ENCODE data around the gene ADARB1. TPM values are rescaled to one million over a fixed set of nuclear protein-coding genes. Genes with fewer than 3 reads are reported as not detected.

Gene ADARB1
- total and polyA plus RNA-seq, 4 experiments from 2014 or later = 4.6 to 50.0 (median 30.9) TPM

DNA sequence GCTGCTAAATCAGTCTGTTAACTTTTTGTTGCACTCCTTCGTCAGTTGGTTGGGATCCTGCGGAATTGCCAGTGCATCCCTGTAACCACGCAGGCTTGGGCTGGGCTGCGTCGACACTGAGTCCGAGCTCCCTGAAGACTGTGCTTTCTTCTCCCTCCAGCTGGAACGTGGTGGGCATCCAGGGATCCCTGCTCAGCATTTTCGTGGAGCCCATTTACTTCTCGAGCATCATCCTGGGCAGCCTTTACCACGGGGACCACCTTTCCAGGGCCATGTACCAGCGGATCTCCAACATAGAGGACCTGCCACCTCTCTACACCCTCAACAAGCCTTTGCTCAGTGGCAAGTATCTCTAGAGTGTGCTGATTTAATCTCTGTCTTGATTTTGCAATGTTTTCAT is 130.0 kb downstream of the ADARB1 start:
- ChIA-PET POLR2A (ENCODE audit: partially characterized antibody) (no interaction called here), CTCF (ENCODE audit: partially characterized antibody) (no interaction called here)
- no peak overlapping the region for H3K4me3 Mint-ChIP-seq
- intact Hi-C loops (cut with micrococcal nuclease) = no loop called here
- H3K27ac Mint-ChIP-seq = peak overlapping the region in 4 of 7 donors; percentile 46 to 80 (median 60)
- peaks cover 11 to 34% (median 24%) of the 10 kb centered on the region in 4 donors for H3K4me1 Mint-ChIP-seq
- no peak for DNase-seq
- H3K27me3 ChIP-seq (ENCODE audit: insufficient read depth, low read length) = no peaks in the 10 kb centered on the region
- no peak overlapping the region for H3K4me3 ChIP-seq (ENCODE audit: low read length in 2 of 2)
- H3K36me3 ChIP-seq (ENCODE audit: insufficient read depth, low read length) = peaks cover 22% of the 10 kb centered on the region
- no peaks in the 10 kb centered on the region for H3K9me3 Mint-ChIP-seq
- H3K27ac ChIP-seq (ENCODE audit: low read depth, low read length) = no peak overlapping the region
- H3K36me3 Mint-ChIP-seq = peaks cover 39 to 56% of the 10 kb centered on the region in 2 donors
- no peaks in the 10 kb centered on the region for H3K27me3 Mint-ChIP-seq
- no peaks in the 10 kb centered on the region for H3K9me3 ChIP-seq (ENCODE audit: control insufficient read depth in 1 of 2, low read length in 2 of 2)
- H3K4me1 ChIP-seq (ENCODE audit: insufficient read depth, low read length) = peaks cover 23% of the 10 kb centered on the region

DNA sequence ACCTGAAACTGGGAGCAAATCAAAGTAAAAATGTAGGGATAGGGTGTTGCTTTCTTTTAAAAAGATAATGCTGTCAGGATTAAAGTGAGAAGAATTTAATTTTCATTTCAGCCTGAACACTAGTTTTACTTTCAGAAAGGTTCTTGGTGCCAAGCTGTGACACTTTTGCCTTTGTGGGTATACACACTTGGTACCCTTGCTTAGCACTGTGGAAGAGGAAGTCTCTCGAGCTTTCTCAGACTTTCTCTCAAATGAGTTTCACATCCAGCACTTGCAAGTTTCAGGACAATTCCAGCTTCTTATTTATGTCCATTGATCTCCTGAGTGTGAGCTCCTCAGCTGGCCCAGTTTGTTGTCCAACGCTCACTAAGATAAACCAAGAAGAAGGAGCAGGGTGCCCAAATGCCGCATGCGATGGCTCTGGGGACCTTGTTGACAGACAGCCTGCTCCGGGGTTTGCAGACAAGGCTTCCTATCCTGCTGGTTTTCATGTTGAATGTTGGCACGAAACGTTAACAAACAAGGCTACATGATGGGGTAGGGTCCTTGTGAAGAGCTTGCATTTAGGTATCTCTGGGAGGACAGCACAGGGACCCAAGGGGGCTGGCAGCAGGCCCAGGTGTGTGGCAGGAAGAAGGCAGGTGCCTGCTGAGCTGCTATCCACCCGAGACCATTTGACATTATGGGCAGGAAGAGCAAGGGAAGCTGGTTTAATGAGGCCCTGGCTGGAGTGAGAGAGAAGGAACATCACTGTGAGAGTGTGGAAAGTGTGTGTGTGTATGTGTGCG is 133.7 kb downstream of the ADARB1 start:
- no peak for DNase-seq
- peaks cover 7 to 21% (median 19%) of the 10 kb centered on the region in 4 donors for H3K4me1 Mint-ChIP-seq
- H3K27me3 Mint-ChIP-seq = no peaks in the 10 kb centered on the region
- ChIA-PET POLR2A (ENCODE audit: partially characterized antibody) (interaction anchor here (1.0 to 1.1 kb wide), 2 partner anchors 17 to 80 kb away, joined by 3 read pairs; partner anchors contain the start of gene POFUT2), CTCF (ENCODE audit: partially characterized antibody) (interaction anchor here (1.1 to 1.3 kb wide), 3 partner anchors 9 to 29 kb away, joined by 3 read pairs; no protein-coding TSS in a partner anchor)
- intact Hi-C loops (cut with micrococcal nuclease) = no loop called here
- no peak overlapping the region for H3K27ac ChIP-seq (ENCODE audit: low read depth, low read length)
- H3K9me3 ChIP-seq (ENCODE audit: control insufficient read depth in 1 of 2, low read length in 2 of 2) = no peaks in the 10 kb centered on the region
- H3K36me3 ChIP-seq (ENCODE audit: insufficient read depth, low read length) = peaks cover 29% of the 10 kb centered on the region
- H3K27me3 ChIP-seq (ENCODE audit: insufficient read depth, low read length) = no peaks in the 10 kb centered on the region
- no peak overlapping the region for H3K4me3 ChIP-seq (ENCODE audit: low read length in 2 of 2)
- H3K4me3 Mint-ChIP-seq = peak overlapping the region in 1 of 8 donors; percentile 12
- H3K9me3 Mint-ChIP-seq = no peaks in the 10 kb centered on the region
- peak overlapping the region; percentile 7 to 83 (median 53) for H3K27ac Mint-ChIP-seq
- H3K4me1 ChIP-seq (ENCODE audit: insufficient read depth, low read length) = peaks cover 10% of the 10 kb centered on the region
- peaks cover 48 to 69% of the 10 kb centered on the region in 2 donors for H3K36me3 Mint-ChIP-seq

DNA sequence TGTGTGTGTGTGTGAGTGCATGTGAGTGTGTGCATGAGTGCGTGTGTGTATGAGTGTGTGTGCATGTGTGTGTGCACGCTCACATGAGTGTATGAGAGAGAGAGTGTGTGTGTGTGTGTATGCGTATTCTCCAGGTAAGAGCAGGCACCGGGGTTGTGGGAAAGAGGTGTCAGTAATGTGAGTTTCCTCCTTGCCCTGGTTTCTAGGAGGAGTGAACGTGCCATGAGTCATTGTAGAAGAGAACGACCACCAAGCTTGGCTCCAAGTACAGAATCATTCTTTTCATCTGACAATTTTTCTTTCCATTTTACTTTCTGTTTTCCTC is 134.2 kb downstream of the ADARB1 start:
- ChIA-PET POLR2A (ENCODE audit: partially characterized antibody) (interaction anchor here (1.0 kb wide), 1 partner anchor 79 kb away, joined by 3 read pairs; the partner anchor contains the start of gene POFUT2), CTCF (ENCODE audit: partially characterized antibody) (interaction anchor here (1.1 to 1.3 kb wide), 3 partner anchors 10 to 28 kb away, joined by 3 read pairs; no protein-coding TSS in a partner anchor)
- Histone ChIP-seq H3K4me1 (ENCODE audit: insufficient read depth, low read length) (peaks cover 10% of the 10 kb centered on the region), H3K36me3 (ENCODE audit: insufficient read depth, low read length) (peaks cover 25% of the 10 kb centered on the region), H3K27me3 (ENCODE audit: insufficient read depth, low read length) (no peaks in the 10 kb centered on the region), H3K27ac (ENCODE audit: low read depth, low read length) (no peak overlapping the region), H3K9me3 (ENCODE audit: control insufficient read depth in 1 of 2, low read length in 2 of 2) (no peaks in the 10 kb centered on the region), H3K4me3 (ENCODE audit: low read length in 2 of 2) (no peak overlapping the region)
- H3K4me1 Mint-ChIP-seq = peaks cover 7 to 21% (median 17%) of the 10 kb centered on the region in 4 donors
- no peaks in the 10 kb centered on the region for H3K9me3 Mint-ChIP-seq
- intact Hi-C loops (cut with micrococcal nuclease) = no loop called here
- H3K4me3 Mint-ChIP-seq = no peak overlapping the region
- H3K27me3 Mint-ChIP-seq = no peaks in the 10 kb centered on the region
- H3K27ac Mint-ChIP-seq = peak overlapping the region in 5 of 7 donors; percentile 7 to 77 (median 53)
- DNase-seq = peak in 1 of 5 donors; percentile 43
- H3K36me3 Mint-ChIP-seq = peaks cover 48 to 66% of the 10 kb centered on the region in 2 donors

DNA sequence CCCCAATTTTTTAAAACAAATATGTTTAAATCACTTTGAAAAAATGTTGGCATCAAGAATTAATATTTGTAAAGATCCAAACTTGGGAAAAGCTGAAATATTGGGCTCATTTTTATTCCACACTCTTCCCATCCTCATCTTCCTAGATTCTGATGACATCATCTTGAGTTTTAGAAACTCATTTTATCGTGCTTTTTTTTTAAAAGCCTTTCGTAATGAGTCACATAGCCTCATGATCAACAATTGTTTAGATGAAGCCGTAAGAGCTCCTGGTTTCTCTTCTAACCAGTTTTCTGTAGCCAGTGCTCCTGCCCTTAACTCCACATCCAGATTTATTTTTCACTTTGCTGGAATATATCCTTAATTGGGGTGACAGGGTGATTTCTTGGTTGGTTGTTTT is 134.7 kb downstream of the ADARB1 start:
- Mint-ChIP-seq H3K27me3 (no peaks in the 10 kb centered on the region), H3K9me3 (no peaks in the 10 kb centered on the region), H3K36me3 (peaks cover 51 to 66% of the 10 kb centered on the region in 2 donors), H3K4me1 (peaks cover 7 to 21% (median 17%) of the 10 kb centered on the region in 4 donors), H3K4me3 (no peak overlapping the region), H3K27ac (peak overlapping the region in 3 of 7 donors; percentile 30 to 68 (median 53))
- Histone ChIP-seq H3K4me1 (ENCODE audit: insufficient read depth, low read length) (peaks cover 10% of the 10 kb centered on the region), H3K4me3 (ENCODE audit: low read length in 2 of 2) (no peak overlapping the region), H3K27ac (ENCODE audit: low read depth, low read length) (no peak overlapping the region), H3K36me3 (ENCODE audit: insufficient read depth, low read length) (peaks cover 21% of the 10 kb centered on the region), H3K27me3 (ENCODE audit: insufficient read depth, low read length) (no peaks in the 10 kb centered on the region), H3K9me3 (ENCODE audit: control insufficient read depth in 1 of 2, low read length in 2 of 2) (no peaks in the 10 kb centered on the region)
- intact Hi-C loops (cut with micrococcal nuclease) = no loop called here
- ChIA-PET CTCF (ENCODE audit: partially characterized antibody) (no interaction called here), POLR2A (ENCODE audit: partially characterized antibody) (interaction anchor here (1.0 kb wide), 1 partner anchor 79 kb away, joined by 3 read pairs; the partner anchor contains the start of gene POFUT2)
- DNase-seq = no peak

DNA sequence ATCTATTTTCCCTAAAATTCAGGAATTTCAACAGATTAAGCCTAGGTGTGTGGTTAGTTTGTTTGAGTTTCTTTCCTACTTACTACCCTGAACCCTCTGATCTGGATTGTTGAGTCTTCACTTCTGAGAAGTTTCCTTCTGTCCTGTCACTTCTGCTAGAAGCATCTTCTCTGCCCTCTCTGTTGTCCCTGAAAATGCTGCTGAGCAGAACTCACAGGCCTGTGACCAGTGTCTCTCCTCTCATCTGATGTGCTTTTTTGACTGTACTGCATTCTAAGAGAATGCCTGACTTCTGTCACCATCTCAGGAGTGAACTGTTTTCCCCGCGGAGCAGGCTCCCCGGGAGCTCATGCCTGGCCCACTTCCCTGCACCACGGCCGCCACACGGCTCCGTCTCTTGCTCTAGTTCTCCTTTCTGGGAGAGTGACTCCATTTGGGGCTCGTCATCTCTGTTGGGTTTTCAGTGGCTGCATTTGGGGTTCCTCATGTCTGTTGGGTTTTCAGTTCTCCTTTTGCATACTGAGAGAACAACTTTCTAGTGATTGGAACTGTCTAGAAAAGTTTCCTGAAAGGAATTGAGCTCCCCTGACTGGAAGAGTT is 135.4 kb downstream of the ADARB1 start:
- H3K36me3 ChIP-seq (ENCODE audit: insufficient read depth, low read length) = peaks cover 17% of the 10 kb centered on the region
- no peak overlapping the region for H3K27ac ChIP-seq (ENCODE audit: low read depth, low read length)
- no peak overlapping the region for H3K4me3 ChIP-seq (ENCODE audit: low read length in 2 of 2)
- Mint-ChIP-seq H3K4me3 (no peak overlapping the region), H3K36me3 (peaks cover 45 to 64% of the 10 kb centered on the region in 2 donors), H3K9me3 (no peaks in the 10 kb centered on the region), H3K4me1 (peaks cover 7 to 21% (median 17%) of the 10 kb centered on the region in 4 donors), H3K27me3 (no peaks in the 10 kb centered on the region), H3K27ac (peak overlapping the region in 3 of 7 donors; percentile 25 to 86 (median 70))
- intact Hi-C loops (cut with micrococcal nuclease) = no loop called here
- ChIA-PET CTCF (ENCODE audit: partially characterized antibody) (no interaction called here), POLR2A (ENCODE audit: partially characterized antibody) (no interaction called here)
- H3K4me1 ChIP-seq (ENCODE audit: insufficient read depth, low read length) = peaks cover 10% of the 10 kb centered on the region
- no peaks in the 10 kb centered on the region for H3K27me3 ChIP-seq (ENCODE audit: insufficient read depth, low read length)
- H3K9me3 ChIP-seq (ENCODE audit: control insufficient read depth in 1 of 2, low read length in 2 of 2) = no peaks in the 10 kb centered on the region
- no peak for DNase-seq

DNA sequence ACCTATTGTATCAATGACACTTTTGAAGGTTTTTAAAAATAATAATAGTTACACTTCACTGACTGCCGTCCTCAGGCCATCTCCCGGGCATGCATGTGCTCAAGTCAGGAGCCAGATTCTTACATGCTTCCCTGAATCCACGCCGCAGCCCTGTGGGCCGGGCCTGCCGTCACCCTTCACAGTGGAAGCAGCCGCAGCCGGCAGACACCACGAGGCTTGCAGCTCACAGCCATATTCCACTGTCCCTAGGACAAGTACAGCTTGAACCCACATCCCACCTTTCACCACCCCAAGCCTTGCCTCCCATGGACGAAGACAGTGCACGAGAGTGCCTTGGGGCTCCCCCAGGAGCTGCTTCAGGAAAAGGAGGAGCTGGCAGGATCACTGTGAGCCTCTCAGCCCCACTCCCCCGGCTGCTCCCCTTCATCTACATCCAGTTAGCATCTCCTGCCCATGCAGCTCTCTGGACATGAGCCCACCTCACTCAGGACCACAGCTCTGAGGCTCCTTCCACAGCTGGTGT is 136.1 kb downstream of the ADARB1 start:
- no peak overlapping the region for H3K4me3 Mint-ChIP-seq
- H3K36me3 Mint-ChIP-seq = peaks cover 42 to 60% of the 10 kb centered on the region in 2 donors

DNA sequence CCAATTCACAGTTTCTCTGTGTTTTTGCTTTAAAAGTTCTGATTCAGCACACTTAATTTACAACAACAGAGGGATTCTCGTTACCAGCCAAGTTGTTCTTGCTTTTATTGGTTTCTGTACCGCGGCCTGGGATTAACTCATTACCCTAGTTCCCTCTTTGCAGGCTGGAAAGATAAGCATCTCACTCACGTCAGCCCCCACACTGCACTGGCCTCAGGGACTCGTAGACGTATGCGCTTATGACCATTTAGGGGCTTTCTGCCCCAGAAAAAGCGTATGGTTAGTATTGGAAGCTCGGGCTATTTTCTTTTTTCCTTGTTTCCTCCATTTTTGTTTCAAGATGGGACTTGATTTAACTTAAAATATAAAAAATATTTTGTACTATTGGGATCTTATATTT is 137.3 kb downstream of the ADARB1 start:
- POLR2A ChIA-PET (ENCODE audit: partially characterized antibody) = no interaction called here
- no peak overlapping the region for H3K4me3 ChIP-seq (ENCODE audit: low read length in 2 of 2)
- H3K4me1 Mint-ChIP-seq = peaks cover 7 to 21% (median 18%) of the 10 kb centered on the region in 4 donors
- no peaks in the 10 kb centered on the region for H3K9me3 ChIP-seq (ENCODE audit: control insufficient read depth in 1 of 2, low read length in 2 of 2)
- peaks cover 10% of the 10 kb centered on the region for H3K4me1 ChIP-seq (ENCODE audit: insufficient read depth, low read length)
- no peak overlapping the region for H3K27ac ChIP-seq (ENCODE audit: low read depth, low read length)
- H3K27me3 Mint-ChIP-seq = no peaks in the 10 kb centered on the region
- intact Hi-C loops (cut with micrococcal nuclease) = no loop called here
- H3K36me3 ChIP-seq (ENCODE audit: insufficient read depth, low read length) = peaks cover 17% of the 10 kb centered on the region
- no peak overlapping the region for H3K4me3 Mint-ChIP-seq
- CTCF ChIA-PET (ENCODE audit: partially characterized antibody) = no interaction called here
- DNase-seq = no peak
- no peaks in the 10 kb centered on the region for H3K27me3 ChIP-seq (ENCODE audit: insufficient read depth, low read length)
- H3K27ac Mint-ChIP-seq = peak overlapping the region in 1 of 7 donors; percentile 20
- H3K36me3 Mint-ChIP-seq = peaks cover 50 to 58% of the 10 kb centered on the region in 2 donors
- H3K9me3 Mint-ChIP-seq = peaks cover 0 to 4% (median 0%) of the 10 kb centered on the region in 8 donors

More for the DNA sequence above, 136.1 kb downstream of the ADARB1 start:
- Mint-ChIP-seq H3K9me3 (no peaks in the 10 kb centered on the region), H3K4me1 (peaks cover 7 to 21% (median 17%) of the 10 kb centered on the region in 4 donors), H3K27ac (no peak overlapping the region), H3K27me3 (no peaks in the 10 kb centered on the region)
- Histone ChIP-seq H3K4me1 (ENCODE audit: insufficient read depth, low read length) (peaks cover 10% of the 10 kb centered on the region), H3K27me3 (ENCODE audit: insufficient read depth, low read length) (no peaks in the 10 kb centered on the region), H3K9me3 (ENCODE audit: control insufficient read depth in 1 of 2, low read length in 2 of 2) (no peaks in the 10 kb centered on the region), H3K27ac (ENCODE audit: low read depth, low read length) (no peak overlapping the region), H3K4me3 (ENCODE audit: low read length in 2 of 2) (no peak overlapping the region), H3K36me3 (ENCODE audit: insufficient read depth, low read length) (peaks cover 17% of the 10 kb centered on the region)
- ChIA-PET POLR2A (ENCODE audit: partially characterized antibody) (no interaction called here), CTCF (ENCODE audit: partially characterized antibody) (no interaction called here)
- intact Hi-C loops (cut with micrococcal nuclease) = no loop called here
- DNase-seq = no peak
